Endodermal cell (in vitro differentiated cells): ENCODE results near the gene P4HA3. TPM values are rescaled to one million over a fixed set of nuclear protein-coding genes. Genes with fewer than 3 reads are reported as not detected.

Experiments
- DNase-seq: peaks from one replicate; pipeline ENCODE4 v3.0.0-alpha.2; 2017
- H3K27ac ChIP-seq: 2 replicates; pipeline ENCODE4 v1.5.1; 2013; ENCODE audit warnings: mild to moderate bottlenecking, low read depth, low read length, moderate library complexity
- H3K27me3 ChIP-seq: 2 replicates; pipeline ENCODE4 v1.6.1; 2013; ENCODE audit warnings: mild to moderate bottlenecking, low read length, moderate library complexity; ENCODE audit not compliant: insufficient read depth, control insufficient read depth, poor library complexity, severe bottlenecking
- H3K36me3 ChIP-seq: 2 replicates; pipeline ENCODE4 v1.7.0; 2013; ENCODE audit warnings: mild to moderate bottlenecking, low read length, moderate library complexity; ENCODE audit not compliant: control insufficient read depth, insufficient read depth
- H3K4me1 ChIP-seq: one replicate; pipeline ENCODE4 v1.7.0; 2013; ENCODE audit warnings: low read length; ENCODE audit not compliant: control insufficient read depth, insufficient read depth
- H3K4me3 ChIP-seq: 2 replicates; pipeline ENCODE4 v1.5.1; 2013; ENCODE audit warnings: mild to moderate bottlenecking, low read length, moderate library complexity
- H3K9ac ChIP-seq: 2 replicates; pipeline ENCODE4 v1.6.1; 2013; ENCODE audit warnings: mild to moderate bottlenecking, low read length, moderate library complexity; ENCODE audit not compliant: poor library complexity, severe bottlenecking; ENCODE audit errors: extremely low read depth
- H3K9me3 ChIP-seq: 2 replicates; pipeline ENCODE4 v1.6.1; 2013; ENCODE audit warnings: mild to moderate bottlenecking, low read length, moderate library complexity; ENCODE audit not compliant: control insufficient read depth
- H3K27ac Mint-ChIP-seq: 2 replicates; pipeline ENCODE4 v1.8.0; 2020; ENCODE audit warnings: mixed read lengths
- H3K27me3 Mint-ChIP-seq: 2 replicates; pipeline ENCODE4 v1.8.0; 2021; ENCODE audit warnings: mild to moderate bottlenecking, mixed read lengths; ENCODE audit not compliant: insufficient read depth
- H3K36me3 Mint-ChIP-seq: 2 replicates; pipeline ENCODE4 v1.8.0; 2020; ENCODE audit warnings: low read depth, mixed read lengths
- H3K4me1 Mint-ChIP-seq: 2 replicates; pipeline ENCODE4 v1.8.0; 2020; ENCODE audit warnings: mixed read lengths
- H3K4me3 Mint-ChIP-seq: 2 replicates; pipeline ENCODE4 v1.8.0; 2020; ENCODE audit warnings: mild to moderate bottlenecking, moderate library complexity, mixed read lengths
- H3K9me3 Mint-ChIP-seq: 2 replicates; pipeline ENCODE4 v1.8.0; 2020; ENCODE audit warnings: mild to moderate bottlenecking, mixed read lengths
- WGBS, 2 experiments: methylation state at CpG; one replicate each; pipeline versions ENCODE4 v1.1.5 to v1.1.7; 2013; ENCODE audit warnings: missing lambda C conversion rate in 2 of 2, mixed read lengths in 1 of 2; ENCODE audit not compliant: insufficient coverage in 1 of 2, insufficient read length in 1 of 2; 5-methylcytosine and 5-hydroxymethylcytosine counted together
- total RNA-seq, 2 donors: library from RNA; stranded (reverse); fragmentation: NEBNext Ultra II Directional in 1 of 2; extraction: Animal tissue kit (Norgen Biotek cat#: 25700) in 1 of 2; gene quantifications; 2 replicates in 1 of 2; 3 replicates in 1 of 2; pipeline ENCODE4 v1.2.1, GENCODE V29; 2021
- TF ChIP-seq, protein P1 (sequence below): fragments of 200-600 bp; sonication (generic); conservative IDR thresholded peaks from 2 replicates; pipeline ENCODE4 v1.5.0; 2021; ENCODE audit warnings: antibody characterized with exemption, mild to moderate bottlenecking

Gene P4HA3
- total RNA-seq, 2 donors from 2014 or later, result not detected

DNA sequence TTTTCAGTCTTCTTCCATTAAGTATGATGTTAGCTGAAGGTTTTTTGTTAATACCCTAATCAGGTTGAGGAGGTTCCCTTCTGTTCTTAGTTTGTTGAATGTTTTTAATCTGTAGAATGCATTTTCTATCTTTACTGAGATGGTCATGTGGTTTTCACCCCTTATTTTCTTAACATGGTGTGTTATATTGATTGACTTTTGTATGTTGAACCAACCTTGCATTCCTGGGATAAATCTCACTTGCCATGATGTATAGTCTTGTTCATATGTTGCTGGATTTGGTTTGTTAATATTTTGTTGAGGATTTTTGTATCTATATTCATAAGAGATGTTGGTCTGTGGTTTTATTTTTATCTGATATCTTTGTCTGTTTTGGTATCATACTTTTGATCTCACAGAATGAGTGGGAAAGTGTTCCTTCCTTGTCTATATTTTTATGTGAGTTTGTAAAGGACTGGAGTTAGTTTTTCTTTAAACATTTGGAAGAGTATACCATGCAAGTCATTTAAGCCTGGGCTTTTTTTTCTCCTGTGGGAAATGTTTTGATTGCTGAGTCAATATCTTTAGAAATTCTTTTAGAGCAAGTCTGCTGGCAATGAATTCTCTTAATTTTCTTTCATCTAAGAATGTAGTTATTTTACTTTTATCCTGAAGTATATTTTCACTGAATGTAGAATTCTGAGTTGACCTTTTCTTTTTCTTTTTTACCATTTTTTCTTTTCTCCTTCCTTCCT lies 5.5 kb upstream of the P4HA3 start:
- H3K4me3 Mint-ChIP-seq, result no peak overlapping the region
- Histone ChIP-seq H3K4me1 (no peaks in the 10 kb centered on the region), H3K27ac (no peak overlapping the region), H3K9ac (no peak overlapping the region), H3K27me3 (peaks cover 9% of the 10 kb centered on the region), H3K9me3 (peaks cover 25% of the 10 kb centered on the region), H3K36me3 (no peaks in the 10 kb centered on the region), H3K4me3 (no peak overlapping the region)
- peaks cover 28% of the 10 kb centered on the region for H3K27me3 Mint-ChIP-seq
- no peak overlapping the region for H3K27ac Mint-ChIP-seq
- peaks cover 4% of the 10 kb centered on the region for H3K4me1 Mint-ChIP-seq
- H3K36me3 Mint-ChIP-seq, result no peaks in the 10 kb centered on the region
- H3K9me3 Mint-ChIP-seq, result peaks cover 17% of the 10 kb centered on the region
- no peak for DNase-seq
- TF ChIP-seq, protein P1, sequence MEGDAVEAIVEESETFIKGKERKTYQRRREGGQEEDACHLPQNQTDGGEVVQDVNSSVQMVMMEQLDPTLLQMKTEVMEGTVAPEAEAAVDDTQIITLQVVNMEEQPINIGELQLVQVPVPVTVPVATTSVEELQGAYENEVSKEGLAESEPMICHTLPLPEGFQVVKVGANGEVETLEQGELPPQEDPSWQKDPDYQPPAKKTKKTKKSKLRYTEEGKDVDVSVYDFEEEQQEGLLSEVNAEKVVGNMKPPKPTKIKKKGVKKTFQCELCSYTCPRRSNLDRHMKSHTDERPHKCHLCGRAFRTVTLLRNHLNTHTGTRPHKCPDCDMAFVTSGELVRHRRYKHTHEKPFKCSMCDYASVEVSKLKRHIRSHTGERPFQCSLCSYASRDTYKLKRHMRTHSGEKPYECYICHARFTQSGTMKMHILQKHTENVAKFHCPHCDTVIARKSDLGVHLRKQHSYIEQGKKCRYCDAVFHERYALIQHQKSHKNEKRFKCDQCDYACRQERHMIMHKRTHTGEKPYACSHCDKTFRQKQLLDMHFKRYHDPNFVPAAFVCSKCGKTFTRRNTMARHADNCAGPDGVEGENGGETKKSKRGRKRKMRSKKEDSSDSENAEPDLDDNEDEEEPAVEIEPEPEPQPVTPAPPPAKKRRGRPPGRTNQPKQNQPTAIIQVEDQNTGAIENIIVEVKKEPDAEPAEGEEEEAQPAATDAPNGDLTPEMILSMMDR, result no peak

DNA sequence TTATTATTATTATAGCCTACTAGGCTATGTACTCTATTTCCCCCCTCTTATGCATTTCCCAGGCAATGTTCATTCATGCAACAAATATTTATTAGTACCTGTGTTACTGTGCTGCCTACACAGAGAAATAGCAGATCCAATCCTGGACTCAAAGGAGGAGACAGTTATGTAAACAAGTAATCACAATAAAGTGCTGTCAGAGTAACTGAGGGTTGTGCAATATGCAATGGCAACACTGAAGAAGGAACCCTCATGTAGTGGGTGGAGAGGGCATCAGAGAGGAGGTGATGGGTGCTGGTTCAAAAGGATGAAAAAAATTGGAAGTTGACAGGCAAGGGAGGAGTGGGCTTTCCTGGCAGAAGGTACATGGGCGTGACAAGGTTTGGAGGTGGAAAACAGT lies 886 bp upstream of the P4HA3 start:
- H3K27ac Mint-ChIP-seq, result no peak overlapping the region
- H3K27me3 Mint-ChIP-seq, result peaks cover 63% of the 10 kb centered on the region
- TF ChIP-seq, protein P1, result no peak
- H3K4me1 Mint-ChIP-seq, result peaks cover 4% of the 10 kb centered on the region
- Histone ChIP-seq H3K27me3 (peaks cover 40% of the 10 kb centered on the region), H3K9me3 (peaks cover 18% of the 10 kb centered on the region), H3K4me1 (no peaks in the 10 kb centered on the region), H3K4me3 (no peak overlapping the region), H3K27ac (no peak overlapping the region), H3K36me3 (no peaks in the 10 kb centered on the region), H3K9ac (no peak overlapping the region)
- 92 to 97% methylated on average over 1 of the region's 1 CpG for WGBS, 2 experiments
- peaks cover 11% of the 10 kb centered on the region for H3K9me3 Mint-ChIP-seq
- no peaks in the 10 kb centered on the region for H3K36me3 Mint-ChIP-seq
- no peak overlapping the region for H3K4me3 Mint-ChIP-seq
- DNase-seq, result no peak

DNA sequence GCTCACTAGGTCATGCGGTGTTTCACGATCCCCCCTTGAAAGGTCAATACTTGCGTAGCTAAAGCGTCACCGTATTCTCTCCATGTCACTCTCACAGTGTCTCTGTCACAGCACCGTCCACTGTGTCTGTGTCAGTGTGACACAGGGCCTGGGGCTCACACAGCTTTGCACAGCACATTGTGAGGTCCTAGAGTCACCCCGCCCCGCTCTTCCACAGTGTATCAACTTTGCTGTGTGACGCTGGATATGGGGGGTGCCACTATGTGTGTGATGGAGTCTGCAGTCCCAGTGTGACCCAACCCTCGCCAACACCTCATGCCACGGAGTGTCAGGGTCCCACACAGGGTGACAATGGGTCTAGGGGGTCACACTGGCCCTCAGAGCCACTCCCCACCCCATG lies 583 bp downstream of the P4HA3 start:
- 82 to 90% methylated on average over 6 to 11 of the region's 11 CpGs for WGBS, 2 experiments
- Histone ChIP-seq H3K4me1 (no peaks in the 10 kb centered on the region), H3K36me3 (no peaks in the 10 kb centered on the region), H3K27me3 (peaks cover 54% of the 10 kb centered on the region), H3K9me3 (peaks cover 4% of the 10 kb centered on the region), H3K27ac (no peak overlapping the region), H3K4me3 (peak overlapping the region; percentile 57), H3K9ac (no peak overlapping the region)
- Mint-ChIP-seq H3K36me3 (no peaks in the 10 kb centered on the region), H3K27me3 (peaks cover 74% of the 10 kb centered on the region), H3K27ac (no peak overlapping the region), H3K4me1 (peaks cover 4% of the 10 kb centered on the region), H3K4me3 (peak overlapping the region; percentile 48), H3K9me3 (peaks cover 2% of the 10 kb centered on the region)
- DNase-seq, result no peak
- TF ChIP-seq, protein P1, result no peak
